ENCODE data around the gene BTNL3.

DNA sequence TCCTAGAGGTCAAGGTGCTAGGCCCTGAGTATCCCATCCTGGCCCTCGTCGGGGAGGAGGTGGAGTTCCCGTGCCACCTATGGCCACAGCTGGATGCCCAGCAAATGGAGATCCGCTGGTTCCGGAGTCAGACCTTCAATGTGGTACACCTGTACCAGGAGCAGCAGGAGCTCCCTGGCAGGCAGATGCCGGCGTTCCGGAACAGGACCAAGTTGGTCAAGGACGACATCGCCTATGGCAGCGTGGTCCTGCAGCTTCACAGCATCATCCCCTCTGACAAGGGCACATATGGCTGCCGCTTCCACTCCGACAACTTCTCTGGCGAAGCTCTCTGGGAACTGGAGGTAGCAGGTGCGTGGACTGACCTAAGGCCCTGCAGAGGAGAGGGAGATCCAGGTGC is 59.3 kb downstream of the BTNL3 start:
- TF ChIP-seq, protein P1, sequence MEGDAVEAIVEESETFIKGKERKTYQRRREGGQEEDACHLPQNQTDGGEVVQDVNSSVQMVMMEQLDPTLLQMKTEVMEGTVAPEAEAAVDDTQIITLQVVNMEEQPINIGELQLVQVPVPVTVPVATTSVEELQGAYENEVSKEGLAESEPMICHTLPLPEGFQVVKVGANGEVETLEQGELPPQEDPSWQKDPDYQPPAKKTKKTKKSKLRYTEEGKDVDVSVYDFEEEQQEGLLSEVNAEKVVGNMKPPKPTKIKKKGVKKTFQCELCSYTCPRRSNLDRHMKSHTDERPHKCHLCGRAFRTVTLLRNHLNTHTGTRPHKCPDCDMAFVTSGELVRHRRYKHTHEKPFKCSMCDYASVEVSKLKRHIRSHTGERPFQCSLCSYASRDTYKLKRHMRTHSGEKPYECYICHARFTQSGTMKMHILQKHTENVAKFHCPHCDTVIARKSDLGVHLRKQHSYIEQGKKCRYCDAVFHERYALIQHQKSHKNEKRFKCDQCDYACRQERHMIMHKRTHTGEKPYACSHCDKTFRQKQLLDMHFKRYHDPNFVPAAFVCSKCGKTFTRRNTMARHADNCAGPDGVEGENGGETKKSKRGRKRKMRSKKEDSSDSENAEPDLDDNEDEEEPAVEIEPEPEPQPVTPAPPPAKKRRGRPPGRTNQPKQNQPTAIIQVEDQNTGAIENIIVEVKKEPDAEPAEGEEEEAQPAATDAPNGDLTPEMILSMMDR (IDR thresholded peaks at IDR 0.05): no peak
- no peak for TF ChIP-seq POLR2A (IDR thresholded peaks at IDR 0.05)
- TF ChIP-seq POLR2AphosphoS5 (IDR thresholded peaks at IDR 0.05): no peak

Data from stomach (tissue), 4 donors.